ENCODE results near the gene ARRDC5.

Gene ARRDC5

GRCh38 chr19:4843647-4843965 is 59.1 kb downstream of the ARRDC5 start:
- TF ChIP-seq POLR2AphosphoS5 (IDR thresholded peaks at IDR 0.05; ENCODE audit: low read depth, low read length) (no peak), TAF1 (IDR thresholded peaks at IDR 0.05; ENCODE audit: borderline replicate concordance, insufficient read depth, low read length) (no peak), SIN3A (IDR thresholded peaks at IDR 0.05; ENCODE audit: borderline replicate concordance, insufficient read depth, low read length) (no peak), FOXP2 (optimal IDR thresholded peaks at IDR 0.05; ENCODE audit: borderline replicate concordance, extremely low read depth, extremely low read length, insufficient read depth) (no peak), REST (IDR thresholded peaks at IDR 0.05; ENCODE audit: insufficient read depth in 1 of 2, low read depth in 2 of 2, low read length in 2 of 2) (no peak)

Measured in PFSK-1 (cell line).